NK-92 treated with Interleukin-12 subunit alpha and Interleukin-12 subunit beta, amount 100 ng/mL, for 24 hours (cell line): Measurements from ENCODE around the gene PRKN.

ENCODE experiments used
- DNase-seq: peaks from one replicate; lab custom pipeline; 2025; lab: John Stamatoyannopoulos, UW

Gene PRKN

GRCh38 chr6:161383951-161384350, 1343.6 kb downstream of the PRKN start:
- no peak for DNase-seq

GRCh38 chr6:161379834-161380582, 1347.6 kb downstream of the PRKN start:
- no peak for DNase-seq

DNA sequence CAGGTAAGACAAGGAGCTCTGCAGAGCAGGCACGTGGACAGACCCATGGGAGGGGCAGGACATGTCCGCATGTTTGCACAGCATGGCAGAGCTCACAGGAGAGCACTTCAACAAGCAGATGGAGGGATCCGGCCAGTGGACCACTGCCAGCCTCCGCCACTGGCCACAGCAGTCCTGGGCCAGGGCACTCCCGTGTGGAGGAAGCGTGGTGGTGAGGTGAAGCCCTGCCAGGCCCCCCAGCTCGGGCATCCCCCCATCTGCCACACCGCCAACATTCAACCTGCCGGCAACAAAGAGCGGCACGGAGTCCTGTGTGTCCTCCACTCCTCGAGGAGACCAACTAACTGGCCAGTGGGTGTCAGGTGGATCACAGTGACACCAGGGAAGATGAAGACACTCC, 1349.5 kb downstream of the PRKN start:
- no peak for DNase-seq

DNA sequence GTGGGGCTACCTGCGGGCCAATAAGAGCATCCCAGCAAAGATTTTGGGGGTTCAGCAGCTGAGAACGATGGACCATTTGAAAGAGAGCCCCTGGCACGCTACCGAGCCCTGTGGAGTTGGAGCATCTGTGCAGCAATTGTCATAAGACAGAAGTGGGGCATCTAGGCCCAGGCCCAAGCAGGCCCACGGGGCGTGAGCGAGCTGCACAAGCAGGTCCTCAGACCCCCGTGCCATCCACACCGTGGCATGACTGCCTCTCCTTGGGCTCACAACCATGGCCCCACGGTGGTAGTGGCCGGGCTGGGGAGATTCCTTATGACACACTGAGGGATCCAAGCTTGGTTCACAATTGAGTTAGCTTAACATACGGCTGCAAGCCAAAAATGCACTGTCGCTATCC, 1350.5 kb downstream of the PRKN start:
- no peak for DNase-seq

DNA sequence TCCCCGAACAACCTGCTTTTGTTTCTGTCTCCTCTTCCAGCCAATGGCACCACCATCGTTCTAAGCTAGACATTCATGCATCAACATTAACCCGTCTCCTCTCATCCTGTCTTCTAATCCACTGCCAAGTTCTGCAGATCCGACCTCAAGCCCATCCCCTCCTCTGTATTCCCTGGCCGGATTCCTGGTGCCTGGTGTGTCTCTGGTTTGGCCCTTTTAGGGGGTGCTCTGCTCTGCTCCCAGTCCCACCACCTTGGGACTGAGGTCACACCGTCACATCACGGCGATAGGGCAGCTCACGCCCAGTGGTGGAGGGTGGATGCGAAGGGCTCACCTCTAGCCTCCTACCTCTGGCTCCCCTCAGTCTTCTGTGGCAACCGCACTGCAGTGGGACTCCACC, 1351.2 kb downstream of the PRKN start:
- no peak for DNase-seq

DNA sequence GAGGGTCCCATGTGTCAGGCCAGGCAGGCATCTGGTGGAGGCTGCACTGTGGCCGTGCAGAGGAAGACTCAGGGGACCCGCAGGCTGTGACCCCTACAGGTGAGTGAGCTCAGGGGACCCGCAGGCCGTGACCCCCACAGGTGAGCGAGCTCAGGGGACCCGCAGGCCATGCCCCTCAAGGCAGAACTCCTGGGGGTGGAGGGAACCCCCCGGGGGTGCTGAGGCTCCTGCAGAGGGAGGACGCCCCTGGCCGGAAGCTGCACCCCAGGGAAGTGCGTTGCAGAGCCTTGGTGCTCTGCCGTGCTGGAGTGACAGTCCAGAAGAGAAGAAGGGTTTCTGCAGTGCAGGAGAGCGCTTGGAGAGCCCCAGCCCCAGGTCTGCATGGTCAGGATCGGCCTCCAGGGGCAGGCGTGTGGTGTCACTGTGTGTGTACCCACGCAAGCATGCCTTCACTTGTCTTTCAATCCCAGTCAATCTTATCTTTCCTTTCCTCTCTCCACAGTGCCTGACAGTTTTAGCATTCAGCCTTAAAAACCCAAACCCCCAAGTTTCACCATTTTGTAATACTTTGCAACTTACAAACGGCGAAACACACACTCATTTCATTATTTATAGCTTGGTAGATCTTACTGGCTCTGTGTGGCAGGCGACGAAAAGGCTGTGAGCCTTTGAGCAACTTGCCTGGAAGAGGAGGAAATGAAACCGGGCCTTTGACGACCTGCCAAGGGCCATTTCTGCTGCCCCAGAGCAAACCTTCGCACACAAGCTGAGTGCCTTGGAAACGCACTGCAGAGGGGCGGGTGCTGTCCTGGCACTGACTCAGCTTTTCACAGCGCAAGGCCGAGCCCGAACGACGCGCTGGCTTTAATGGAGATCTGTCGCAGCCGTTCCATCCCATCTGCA, 1352.3 kb downstream of the PRKN start:
- DNase-seq: no peak

DNA sequence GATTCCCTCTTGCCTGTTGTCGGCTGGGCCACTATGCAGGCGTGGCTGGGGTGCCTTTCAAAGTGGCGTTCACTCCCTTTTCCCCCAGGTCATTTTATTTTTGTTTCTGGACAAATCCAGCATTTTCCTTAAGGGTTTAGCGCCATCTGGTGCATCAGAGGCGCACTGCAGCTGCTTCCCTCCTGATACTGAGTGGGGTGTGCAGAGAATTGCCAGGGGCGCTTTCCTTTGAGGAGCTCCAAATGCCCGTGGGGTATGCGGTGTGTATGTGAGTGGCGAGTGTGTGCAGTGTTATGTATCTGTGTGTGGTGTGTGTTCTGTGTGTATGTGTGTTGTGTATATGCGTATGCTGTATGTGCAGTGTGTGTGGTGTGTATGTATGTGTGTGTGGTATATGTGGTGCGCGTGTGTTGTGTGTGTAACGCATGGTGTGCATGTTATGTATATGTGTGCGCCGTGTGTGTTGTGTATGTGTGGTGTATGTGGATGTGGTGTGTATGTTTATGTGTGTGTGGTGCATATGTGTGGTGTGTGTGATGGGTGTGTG, 1353.6 kb downstream of the PRKN start:
- peak; percentile 14 for DNase-seq

DNA sequence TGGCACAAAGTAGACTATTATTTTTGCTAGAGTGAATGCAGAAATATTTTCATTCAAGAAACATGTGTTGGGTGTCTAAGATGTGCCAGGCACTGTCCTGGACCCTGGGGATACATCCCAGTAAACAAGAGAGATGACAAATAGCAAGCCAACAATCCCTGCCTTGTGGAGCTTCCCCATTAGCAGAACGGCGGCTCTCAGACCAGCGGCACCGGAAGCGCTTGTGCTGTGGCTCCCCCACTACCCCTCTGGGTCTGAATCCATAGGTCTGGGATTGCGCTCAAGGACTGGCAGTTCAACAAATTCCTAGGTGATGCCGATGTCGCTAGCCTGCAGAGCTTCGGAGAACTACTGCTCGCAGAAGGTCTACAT, 1355.2 kb downstream of the PRKN start:
- DNase-seq: no peak

DNA sequence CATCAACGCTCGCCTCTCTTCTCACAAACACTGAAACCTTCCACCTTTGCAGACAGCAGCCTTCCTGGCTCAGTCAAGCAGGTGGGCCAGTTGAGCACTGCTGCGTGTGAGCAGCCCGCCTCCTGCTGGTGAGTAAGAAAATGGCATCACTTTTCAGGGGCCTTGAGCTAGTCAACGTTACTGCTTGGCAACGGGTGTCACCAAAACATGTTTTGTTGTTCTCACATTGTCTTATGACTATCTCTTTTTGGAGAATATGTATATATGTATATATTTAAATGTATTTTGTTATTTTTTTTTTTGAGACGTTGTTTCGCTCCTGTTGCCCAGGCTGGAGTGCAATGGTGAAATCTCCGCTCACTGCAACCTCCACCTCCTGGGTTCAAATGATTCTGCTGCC, 1356.7 kb downstream of the PRKN start:
- peak; percentile 40 for DNase-seq

GRCh38 chr6:161369339-161369738, 1358.2 kb downstream of the PRKN start:
- peak; percentile 43 for DNase-seq

DNA sequence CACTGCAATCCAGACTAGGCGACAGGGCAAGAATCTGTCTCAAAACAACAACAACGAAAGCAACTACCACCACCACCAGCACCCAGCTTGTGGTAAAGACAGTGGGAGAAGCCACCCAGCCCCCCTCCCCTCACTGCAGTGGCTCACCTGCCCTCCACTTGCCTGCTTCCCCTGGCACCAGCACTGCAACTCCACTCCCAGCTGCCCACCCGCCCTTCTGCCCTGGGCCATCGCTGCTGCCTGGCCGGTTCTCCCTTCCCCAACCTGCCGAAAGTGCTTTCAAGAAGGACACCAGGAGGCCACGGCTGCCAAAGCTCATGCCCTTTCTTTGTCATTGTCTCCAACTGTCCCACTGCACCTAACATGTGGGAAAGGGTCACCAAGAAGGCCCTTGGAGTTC, 1359.1 kb downstream of the PRKN start:
- no peak for DNase-seq

DNA sequence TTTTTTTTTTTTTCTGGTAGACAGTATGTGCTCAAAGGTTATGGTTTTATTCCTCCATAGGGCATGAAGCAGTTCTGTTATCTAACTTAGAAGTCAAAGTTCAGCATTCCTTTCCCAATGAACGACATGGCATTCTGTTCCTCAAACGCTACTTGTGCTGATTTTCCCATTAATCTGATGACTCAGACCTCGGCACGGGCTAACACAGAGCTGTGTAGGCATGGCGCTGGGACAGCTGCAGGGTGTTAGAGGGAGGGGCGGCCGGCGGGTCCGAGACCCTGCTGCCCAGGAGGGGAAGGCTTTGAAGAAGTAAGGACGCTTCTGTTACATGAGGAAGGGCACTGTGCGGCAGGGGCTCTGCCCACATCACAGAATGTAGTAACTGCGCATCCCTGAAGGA, 1360.1 kb downstream of the PRKN start:
- no peak for DNase-seq

DNA sequence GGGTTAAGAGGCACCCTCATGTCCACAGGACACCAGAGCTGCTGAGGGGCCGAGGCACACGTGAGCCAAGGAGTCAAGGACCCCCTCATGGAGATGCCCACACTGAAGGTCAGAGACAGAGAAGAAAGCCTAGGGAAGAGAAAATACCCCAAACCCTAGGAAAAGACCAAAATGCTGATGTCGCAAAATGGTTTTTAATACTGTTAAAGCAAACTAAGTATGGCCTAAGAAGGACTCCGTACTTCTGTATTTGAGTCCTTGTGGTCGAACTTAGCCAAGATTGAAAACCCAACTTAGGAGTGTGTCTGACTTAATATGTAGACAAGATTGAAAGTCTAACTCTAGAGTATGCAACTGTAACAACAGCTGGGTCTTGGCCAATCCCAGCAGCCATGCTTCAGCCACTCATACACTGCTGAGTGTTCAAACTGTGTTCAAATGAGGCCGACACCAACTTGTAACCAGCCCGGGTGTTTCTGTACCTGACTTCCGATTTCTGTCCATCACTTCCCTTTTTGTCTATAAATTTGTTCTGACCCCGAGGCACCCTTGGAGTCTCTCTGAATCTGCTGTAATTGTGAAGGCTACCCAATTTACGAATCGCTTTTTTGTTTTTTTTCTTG, 1361.2 kb downstream of the PRKN start:
- no peak for DNase-seq

- no peak for DNase-seq
Observed at GRCh38 chr6:161365633-161366032, 1361.9 kb downstream of the PRKN start.

GRCh38 chr6:161363286-161363685, 1364.3 kb downstream of the PRKN start:
- DNase-seq: no peak

DNA sequence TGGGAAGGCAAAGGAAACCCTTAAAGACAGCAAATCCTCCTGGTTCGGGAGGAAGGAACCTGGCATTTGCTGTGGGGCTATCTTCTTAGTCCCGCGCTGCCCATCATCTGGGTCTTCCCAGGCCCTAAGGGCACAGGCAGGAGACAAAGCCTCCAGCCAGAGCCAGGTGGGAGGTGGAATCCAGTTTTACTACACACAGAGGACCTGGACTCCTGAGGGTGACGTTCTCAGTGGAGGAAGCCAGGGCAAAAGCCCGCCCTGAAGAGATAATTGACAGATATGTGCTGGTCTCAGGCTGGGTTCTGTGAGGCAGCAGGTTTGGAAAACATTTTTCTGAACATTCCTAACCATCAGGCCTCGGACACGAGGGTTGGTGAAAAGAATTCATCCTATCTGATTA, 1365.3 kb downstream of the PRKN start:
- no peak for DNase-seq

- DNase-seq: no peak
Observed at GRCh38 chr6:161361529-161361928, 1366.0 kb downstream of the PRKN start.

DNA sequence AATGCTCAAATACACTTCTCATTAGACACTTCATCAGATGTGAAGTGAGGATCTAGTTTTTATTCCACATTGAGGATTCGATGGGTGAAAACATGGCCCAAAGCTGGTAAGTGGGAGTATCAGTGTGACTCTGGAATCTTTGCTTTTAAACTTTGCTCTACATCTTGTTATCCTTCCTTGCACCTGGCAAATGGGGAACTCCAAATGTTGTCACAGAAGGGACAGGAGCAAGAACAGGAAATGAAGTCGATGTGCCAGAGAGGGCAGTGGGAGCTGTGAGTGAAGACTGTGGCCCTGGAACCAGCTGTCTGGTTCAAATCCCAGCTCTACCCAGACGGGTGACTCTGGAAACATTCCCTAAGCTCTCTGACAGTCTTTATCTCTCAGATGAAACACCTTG, 1367.0 kb downstream of the PRKN start:
- no peak for DNase-seq

- no peak for DNase-seq
Observed at GRCh38 chr6:161359618-161359945, 1368.0 kb downstream of the PRKN start.

GRCh38 chr6:161356167-161356854, 1371.3 kb downstream of the PRKN start:
- no peak for DNase-seq

DNA sequence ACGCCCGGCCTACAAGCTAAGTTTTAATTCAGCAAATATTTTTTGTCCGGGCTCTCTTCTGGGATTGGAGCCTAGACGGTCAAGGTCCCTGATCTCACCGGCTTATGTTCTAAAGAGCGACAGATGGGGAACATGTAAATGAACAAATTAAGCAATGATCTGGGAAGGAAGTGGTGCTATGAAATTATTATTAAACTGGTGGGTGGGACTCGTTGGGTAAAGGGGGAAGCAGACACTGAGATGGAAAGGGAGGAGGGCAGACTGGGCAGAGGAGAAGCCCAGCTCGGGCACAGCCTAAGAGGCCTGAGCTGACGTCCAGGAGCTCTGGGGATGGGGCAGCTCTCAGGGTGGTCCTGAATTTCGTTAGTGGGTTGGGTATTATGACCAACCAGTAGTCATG, 1371.9 kb downstream of the PRKN start:
- no peak for DNase-seq

DNA sequence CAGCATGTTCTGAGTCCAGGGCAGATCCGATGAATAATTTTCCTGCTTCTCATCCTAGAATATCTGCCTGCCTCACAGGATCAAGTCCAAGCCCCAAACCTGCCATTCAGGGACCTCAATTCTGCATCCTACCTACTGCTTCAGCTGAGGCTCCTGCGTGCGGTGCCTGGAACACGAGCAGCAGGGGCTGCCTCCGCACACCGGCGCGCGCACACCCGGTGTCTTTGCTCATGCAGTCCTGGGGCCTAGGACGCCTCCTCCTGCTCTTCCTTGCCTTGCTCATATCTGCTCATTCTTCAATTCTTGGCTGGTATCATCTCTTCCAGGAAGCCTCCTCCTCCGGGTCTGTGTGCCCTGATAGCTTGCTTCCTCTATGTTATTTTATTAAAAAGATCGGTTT, 1372.6 kb downstream of the PRKN start:
- no peak for DNase-seq
